Aorta (tissue), 5 donors: ENCODE measurements around the gene DUSP21. TPM values are rescaled to one million over a fixed set of nuclear protein-coding genes. Genes with fewer than 3 reads are reported as not detected.
"Not testable (repeated sequence)": the region's sequence is repeated elsewhere in the genome, so short reads cannot be mapped to it uniquely, and the experiment has no call there.

ENCODE experiments used
- ATAC-seq: fragments of 200-7000 bp; cut with Tn5 transposase; one replicate; pipeline ENCODE4 v1.9.1; 2022; ENCODE audit warnings: moderate library complexity; ENCODE audit not compliant: low FRiP score
- DNase-seq, 2 donors: peaks; one replicate each; pipeline ENCODE4 v3.0.0-alpha.2; 2020
- H3K27ac ChIP-seq, 2 donors: one replicate each; pipeline ENCODE4 v1.5.1; 2013; ENCODE audit warnings: low read length in 2 of 2, mild to moderate bottlenecking in 2 of 2, moderate library complexity in 2 of 2, control low read depth in 1 of 2, inconsistent platforms in 1 of 2, low read depth in 1 of 2
- H3K27me3 ChIP-seq, 2 donors: one replicate each; pipeline ENCODE4 v1.6.1; 2013; ENCODE audit warnings: control low read depth in 1 of 2, low read length in 1 of 2, mild to moderate bottlenecking in 1 of 2, moderate library complexity in 1 of 2; ENCODE audit not compliant: insufficient read depth in 2 of 2, control insufficient read depth in 1 of 2
- H3K36me3 ChIP-seq, 2 donors: one replicate each; pipeline ENCODE4 v1.6.1; 2013; ENCODE audit warnings: control low read depth in 1 of 2, low read length in 1 of 2, mild to moderate bottlenecking in 1 of 2; ENCODE audit not compliant: insufficient read depth in 2 of 2, control insufficient read depth in 1 of 2
- H3K4me1 ChIP-seq, 2 donors: one replicate each; pipeline ENCODE4 v1.6.1; 2013; ENCODE audit warnings: low read length in 2 of 2, control low read depth in 1 of 2, mild to moderate bottlenecking in 1 of 2, moderate library complexity in 1 of 2; ENCODE audit not compliant: insufficient read depth in 2 of 2, control insufficient read depth in 1 of 2
- H3K4me3 ChIP-seq, 2 donors: one replicate each; pipeline ENCODE4 v1.5.1; 2013; ENCODE audit warnings: low read length in 2 of 2, control low read depth in 1 of 2, mild to moderate bottlenecking in 1 of 2
- H3K9me3 ChIP-seq: one replicate; pipeline ENCODE4 v1.6.1; 2013; ENCODE audit warnings: mild to moderate bottlenecking, low read length; ENCODE audit not compliant: control insufficient read depth
- WGBS, 2 donors: extraction: QIAGEN DNeasy Blood & Tissue Kit; methylation state at CpG; one replicate each; pipeline ENCODE4 v1.1.7; 2013; 5-methylcytosine and 5-hydroxymethylcytosine counted together
- intact Hi-C, 2 donors: fragments of 100-400 bp; cut with DNase I; formaldehyde crosslinking; loops; one replicate each; pipeline versions ENCODE4 v1.14.2 to v1.15.0; 2022
- polyA plus RNA-seq, 2 donors: library from polyadenylated mRNA; stranded (reverse); fragments of 200-250 nt; gene quantifications; one replicate each; pipeline ENCODE4 v1.2.3, GENCODE V29; 2013
- total RNA-seq, 2 donors: library from RNA; stranded (reverse); fragmentation: NEBNext Ultra II Directional; extraction: Animal tissue kit (Norgen Biotek cat#: 25700); gene quantifications; one replicate each; pipeline ENCODE4 v1.2.1, GENCODE V29; 2021
- donor health status: healthy with polysubstance abuse.
- donor health status: Bipolar disorder and iron deficiency.
- donor health status: DM: no; HTN: no; CAD: no.
- donor health status: DM: no; HTN: no; CAD: no.
- donor health status: DM: yes; HTN: yes; CAD: no.

DUSP21 gene
- total and polyA plus RNA-seq, 4 donors, result not detected

DNA sequence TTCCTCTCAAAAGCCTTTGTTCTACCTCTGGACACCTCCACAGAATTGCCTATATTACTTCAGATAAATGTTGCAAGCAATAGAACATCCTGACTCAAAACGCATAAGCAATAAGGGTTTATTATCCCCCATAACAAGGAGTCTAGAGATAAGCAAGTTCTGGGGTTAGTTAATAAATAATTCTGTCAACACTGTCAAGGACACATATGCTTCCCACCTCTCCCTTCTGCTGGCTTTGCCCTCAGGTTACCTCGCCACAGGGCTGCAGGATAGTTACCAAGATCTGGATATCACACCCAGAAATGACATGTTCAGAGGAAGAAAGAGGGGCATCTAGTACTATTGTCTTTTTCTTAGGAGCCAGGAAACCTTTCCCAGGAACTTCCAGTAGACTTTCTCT lies 14.0 kb upstream of the DUSP21 start:
- intact Hi-C loops, result no loop called here
- Histone ChIP-seq H3K27me3 (no peaks in the 10 kb centered on the region), H3K36me3 (no peaks in the 10 kb centered on the region), H3K4me3 (no peak overlapping the region), H3K27ac (no peak overlapping the region), H3K4me1 (no peaks in the 10 kb centered on the region), H3K9me3 (no peaks in the 10 kb centered on the region)
- DNase-seq, result no peak
- ATAC-seq, result no peak
- 45 to 57% methylated on average over 2 of the region's 2 CpGs for WGBS, 2 donors

- no peak for ATAC-seq
- no peaks in the 10 kb centered on the region for H3K36me3 ChIP-seq
- H3K27ac ChIP-seq, result no peak overlapping the region
- no peaks in the 10 kb centered on the region for H3K9me3 ChIP-seq
- intact Hi-C loops, result no loop called here
- no peaks in the 10 kb centered on the region for H3K4me1 ChIP-seq
- 81 to 86% methylated on average over 10 of the region's 10 CpGs for WGBS, 2 donors
- H3K27me3 ChIP-seq, result no peaks in the 10 kb centered on the region
- H3K4me3 ChIP-seq, result no peak overlapping the region
- no peak for DNase-seq
Observed at GRCh38 chrX:44842550-44843317, 1.1 kb upstream of the DUSP21 start.

GRCh38 chrX:44843318-44843702 lies 511 bp upstream of the DUSP21 start:
- H3K9me3 ChIP-seq, result no peaks in the 10 kb centered on the region
- WGBS, 2 donors, result 83 to 86% methylated on average over 2 of the region's 2 CpGs
- intact Hi-C loops, result no loop called here

DNA sequence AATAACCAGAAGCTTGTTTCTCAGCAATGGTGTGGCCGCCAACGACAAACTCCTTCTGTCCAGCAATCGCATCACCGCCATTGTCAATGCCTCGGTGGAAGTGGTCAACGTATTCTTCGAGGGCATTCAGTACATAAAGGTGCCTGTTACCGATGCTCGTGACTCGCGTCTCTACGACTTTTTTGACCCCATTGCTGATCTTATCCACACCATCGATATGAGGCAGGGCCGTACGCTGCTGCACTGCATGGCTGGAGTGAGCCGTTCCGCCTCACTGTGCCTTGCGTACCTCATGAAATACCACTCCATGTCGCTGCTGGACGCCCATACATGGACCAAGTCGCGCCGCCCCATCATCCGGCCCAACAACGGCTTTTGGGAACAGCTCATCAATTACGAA lies 383 bp downstream of the DUSP21 start:
- no peak overlapping the region for H3K4me3 ChIP-seq
- ATAC-seq, result no peak
- H3K27me3 ChIP-seq, result no peaks in the 10 kb centered on the region
- 95 to 96% methylated on average over 26 of the region's 26 CpGs for WGBS, 2 donors
- no peaks in the 10 kb centered on the region for H3K4me1 ChIP-seq
- intact Hi-C loops, result no loop called here
- H3K27ac ChIP-seq, result no peak overlapping the region
- H3K36me3 ChIP-seq, result no peaks in the 10 kb centered on the region
- no peaks in the 10 kb centered on the region for H3K9me3 ChIP-seq
- no peak for DNase-seq

More at GRCh38 chrX:44843318-44843702, 511 bp upstream of the DUSP21 start:
- ATAC-seq (no peak), DNase-seq (no peak)
- Histone ChIP-seq H3K4me1 (no peaks in the 10 kb centered on the region), H3K27ac (no peak overlapping the region), H3K27me3 (no peaks in the 10 kb centered on the region), H3K36me3 (no peaks in the 10 kb centered on the region), H3K4me3 (no peak overlapping the region)

DNA sequence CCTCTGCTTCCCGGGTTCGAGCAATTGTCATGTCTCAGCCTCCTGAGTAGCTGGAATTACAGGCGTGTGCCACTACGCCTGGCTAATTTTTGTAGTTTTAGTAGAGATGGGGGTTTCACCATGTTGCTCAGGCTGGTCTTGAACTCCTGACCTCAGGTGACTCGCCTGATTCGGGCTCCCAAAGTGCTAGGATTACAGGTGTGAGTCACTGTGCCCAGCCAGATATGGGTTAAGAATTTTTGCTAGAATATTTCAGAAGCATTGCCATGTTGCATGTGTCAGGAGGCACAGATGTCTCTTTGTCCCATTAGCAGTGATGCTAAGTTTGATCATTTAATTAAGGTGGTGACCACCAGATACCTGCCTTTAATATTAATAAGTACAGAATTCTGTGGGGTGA lies 7.1 kb downstream of the DUSP21 start:
- H3K36me3 ChIP-seq, H3K27me3 ChIP-seq, H3K27ac ChIP-seq, ATAC-seq, intact Hi-C loops, H3K9me3 ChIP-seq, H3K4me1 ChIP-seq, DNase-seq, H3K4me3 ChIP-seq: not testable (repeated sequence)
- 88 to 91% methylated on average over 6 of the region's 6 CpGs for WGBS, 2 donors

- WGBS, 2 donors, result 60 to 76% methylated on average over 16 of the region's 16 CpGs
- no peak for DNase-seq
- no peaks in the 10 kb centered on the region for H3K9me3 ChIP-seq
- H3K27me3 ChIP-seq, result no peaks in the 10 kb centered on the region
- ATAC-seq, result no peak
- H3K4me1 ChIP-seq, result no peaks in the 10 kb centered on the region
- no peak overlapping the region for H3K27ac ChIP-seq
- intact Hi-C loops, result loop anchor here in 1 of 2 donors (10.0 kb wide), 1 partner anchor 194 kb away; no protein-coding TSS in a partner anchor
- H3K36me3 ChIP-seq, result no peaks in the 10 kb centered on the region
- H3K4me3 ChIP-seq, result no peak overlapping the region
Observed at GRCh38 chrX:44871114-44871645, 27.4 kb downstream of the DUSP21 start.

GRCh38 chrX:44871931-44872820 lies 28.4 kb downstream of the DUSP21 start:
- ATAC-seq (peak; percentile 55), DNase-seq (peak in 1 of 2 donors; percentile 85)
- Histone ChIP-seq H3K4me3 (peak overlapping the region; percentile 76 to 83), H3K9me3 (no peaks in the 10 kb centered on the region), H3K27ac (peak overlapping the region; percentile 43 to 79), H3K27me3 (no peaks in the 10 kb centered on the region), H3K36me3 (no peaks in the 10 kb centered on the region), H3K4me1 (no peaks in the 10 kb centered on the region)
- WGBS, 2 donors, result 0 to 1% methylated on average over 59 to 60 of the region's 60 CpGs
- intact Hi-C loops, result loop anchor here in 1 of 2 donors (10.0 kb wide), 1 partner anchor 193 kb away; no protein-coding TSS in a partner anchor

- no peaks in the 10 kb centered on the region for H3K4me1 ChIP-seq
Observed at GRCh38 chrX:44872821-44873414, 29.1 kb downstream of the DUSP21 start, which contains the start of gene KDM6A. Gene KDM6A (plus strand): TSS chrX:44873188. CDS start chrX:44873552, 364 bp downstream.

More at GRCh38 chrX:44872821-44873414, 29.1 kb downstream of the DUSP21 start, which contains the start of gene KDM6A:
- ATAC-seq (peak; percentile 97), DNase-seq (peak; percentile 100)
- H3K9me3 ChIP-seq, result no peaks in the 10 kb centered on the region
- WGBS, 2 donors, result 1% methylated on average over 51 to 61 of the region's 61 CpGs
- H3K4me3 ChIP-seq, result peak within 1 kb of the TSS; percentile 81 to 97
- H3K36me3 ChIP-seq, result no peaks in the 10 kb centered on the region
- no peaks in the 10 kb centered on the region for H3K27me3 ChIP-seq
- peak within 1 kb of the TSS; percentile 46 to 79 for H3K27ac ChIP-seq
- intact Hi-C loops, result loop anchor here in 1 of 2 donors (10.0 kb wide), 1 partner anchor 192 kb away; no protein-coding TSS in a partner anchor
